Right cardiac atrium (tissue), 5 donors: ENCODE results near the gene FAF1. TPM values are rescaled to one million over a fixed set of nuclear protein-coding genes. Genes with fewer than 3 reads are reported as not detected.

Experiments used
- ATAC-seq, 2 donors: fragments of 200-7000 bp; cut with Tn5 transposase; one replicate each; pipeline versions ENCODE4 v1.8.0 to v1.9.1; 2020; ENCODE audit warnings: moderate library complexity in 2 of 2, mild to moderate bottlenecking in 1 of 2
- DNase-seq, 3 donors: peaks; one replicate each; pipeline ENCODE4 v3.0.0-alpha.2; 2020
- H3K27ac ChIP-seq: one replicate; pipeline ENCODE4 v1.5.1; 2013; ENCODE audit warnings: mild to moderate bottlenecking, low read length, control low read depth, moderate library complexity
- H3K27me3 ChIP-seq: one replicate; pipeline ENCODE4 v1.6.1; 2013; ENCODE audit not compliant: control insufficient read depth, insufficient read depth
- H3K4me1 ChIP-seq: one replicate; pipeline ENCODE4 v1.6.1; 2013; ENCODE audit warnings: low read length; ENCODE audit not compliant: control insufficient read depth, insufficient read depth
- H3K4me3 ChIP-seq: one replicate; pipeline ENCODE4 v1.5.1; 2013; ENCODE audit warnings: low read length, control low read depth
- H3K9me3 ChIP-seq: one replicate; pipeline ENCODE4 v1.6.1; 2013; ENCODE audit warnings: low read length; ENCODE audit not compliant: control insufficient read depth
- WGBS: extraction: QIAGEN DNeasy Blood & Tissue Kit; methylation state at CpG from one replicate; pipeline ENCODE4 v1.1.7; 2013; 5-methylcytosine and 5-hydroxymethylcytosine counted together
- intact Hi-C, 4 donors: fragments of 100-400 bp; cut with DNase I; formaldehyde crosslinking; loops; one replicate each; pipeline versions ENCODE4 v1.11.0 to v1.14.0; 2022 to 2023
- polyA plus RNA-seq: library from polyadenylated mRNA; stranded (reverse); fragments of 200-250 nt; gene quantifications from one replicate; pipeline ENCODE4 v1.2.3, GENCODE V29; 2013
- total RNA-seq, 4 donors: library from RNA; stranded (reverse); fragmentation: NEBNext Ultra II Directional; extraction: Animal tissue kit (Norgen Biotek cat#: 25700); gene quantifications; one replicate each; pipeline ENCODE4 v1.2.1, GENCODE V29; 2021
- donor health status: healthy with polysubstance abuse.
- donor health status: DM: no; HTN: yes; CAD: no.
- donor health status: DM: no; HTN: no; CAD: no.
- donor health status: DM: no; HTN: yes; CAD: no; lungs with severe emphysema.
- donor health status: DM: yes; HTN: yes; CAD: no.

Gene FAF1
- total and polyA plus RNA-seq, 5 donors: 52.3 to 90.0 (median 74.7) TPM

GRCh38 chr1:50665413-50665812, 294.7 kb downstream of the FAF1 start:
- ATAC-seq: no peak
- H3K27me3 ChIP-seq: no peaks in the 10 kb centered on the region
- H3K27ac ChIP-seq: no peak overlapping the region
- no peaks in the 10 kb centered on the region for H3K9me3 ChIP-seq
- H3K4me3 ChIP-seq: no peak overlapping the region
- no peak for DNase-seq
- H3K4me1 ChIP-seq: peaks cover 5% of the 10 kb centered on the region
- 83% methylated on average over 2 of the region's 2 CpGs for WGBS
- intact Hi-C loops: no loop called here

GRCh38 chr1:50661626-50662025, 298.4 kb downstream of the FAF1 start:
- no peak for ATAC-seq
- 87% methylated on average over 5 of the region's 5 CpGs for WGBS
- Histone ChIP-seq H3K27ac (no peak overlapping the region), H3K27me3 (no peaks in the 10 kb centered on the region), H3K9me3 (no peaks in the 10 kb centered on the region), H3K4me1 (peaks cover under 1% of the 10 kb centered on the region), H3K4me3 (no peak overlapping the region)
- intact Hi-C loops: no loop called here
- no peak for DNase-seq

- no peak for ATAC-seq
- H3K27me3 ChIP-seq: no peaks in the 10 kb centered on the region
- H3K27ac ChIP-seq: no peak overlapping the region
- WGBS: 74% methylated on average over 2 of the region's 2 CpGs
- H3K4me3 ChIP-seq: no peak overlapping the region
- no peaks in the 10 kb centered on the region for H3K4me1 ChIP-seq
- intact Hi-C loops: no loop called here
- no peaks in the 10 kb centered on the region for H3K9me3 ChIP-seq
- DNase-seq: no peak
Measured at GRCh38 chr1:50659107-50659662, 300.9 kb downstream of the FAF1 start.

GRCh38 chr1:50658459-50659076, 301.5 kb downstream of the FAF1 start:
- intact Hi-C loops: no loop called here
- H3K27ac ChIP-seq: no peak overlapping the region
- no peaks in the 10 kb centered on the region for H3K4me1 ChIP-seq
- H3K27me3 ChIP-seq: no peaks in the 10 kb centered on the region
- H3K4me3 ChIP-seq: no peak overlapping the region
- DNase-seq (no peak), ATAC-seq (no peak)
- H3K9me3 ChIP-seq: no peaks in the 10 kb centered on the region
- 81% methylated on average over 2 of the region's 2 CpGs for WGBS

- H3K9me3 ChIP-seq: no peaks in the 10 kb centered on the region
- intact Hi-C loops: no loop called here
- DNase-seq (no peak), ATAC-seq (no peak)
- 90% methylated on average over 3 of the region's 3 CpGs for WGBS
- no peaks in the 10 kb centered on the region for H3K4me1 ChIP-seq
- no peak overlapping the region for H3K4me3 ChIP-seq
- H3K27me3 ChIP-seq: no peaks in the 10 kb centered on the region
- H3K27ac ChIP-seq: no peak overlapping the region
Measured at GRCh38 chr1:50656931-50657330, 303.1 kb downstream of the FAF1 start.

- no peak for DNase-seq
- Histone ChIP-seq H3K4me1 (no peaks in the 10 kb centered on the region), H3K27ac (no peak overlapping the region), H3K9me3 (no peaks in the 10 kb centered on the region), H3K4me3 (no peak overlapping the region), H3K27me3 (no peaks in the 10 kb centered on the region)
- intact Hi-C loops: no loop called here
- no peak for ATAC-seq
- WGBS: 90% methylated on average over 3 of the region's 3 CpGs
Measured at GRCh38 chr1:50651476-50652263, 308.4 kb downstream of the FAF1 start.

- H3K27me3 ChIP-seq: no peaks in the 10 kb centered on the region
- H3K4me1 ChIP-seq: no peaks in the 10 kb centered on the region
- ATAC-seq: no peak
- DNase-seq: no peak
- no peak overlapping the region for H3K4me3 ChIP-seq
- no peak overlapping the region for H3K27ac ChIP-seq
- WGBS: over 99% methylated on average over 2 of the region's 2 CpGs
- no peaks in the 10 kb centered on the region for H3K9me3 ChIP-seq
- intact Hi-C loops: no loop called here
Measured at GRCh38 chr1:50646526-50646925, 313.5 kb downstream of the FAF1 start.

GRCh38 chr1:50645139-50645538, 314.9 kb downstream of the FAF1 start:
- intact Hi-C loops: no loop called here
- DNase-seq (no peak), ATAC-seq (no peak)
- Histone ChIP-seq H3K9me3 (no peaks in the 10 kb centered on the region), H3K27me3 (no peaks in the 10 kb centered on the region), H3K27ac (no peak overlapping the region), H3K4me1 (no peaks in the 10 kb centered on the region), H3K4me3 (no peak overlapping the region)
- 96% methylated on average over 1 of the region's 1 CpG for WGBS

GRCh38 chr1:50644447-50645105, 315.5 kb downstream of the FAF1 start:
- Histone ChIP-seq H3K9me3 (no peaks in the 10 kb centered on the region), H3K4me1 (no peaks in the 10 kb centered on the region), H3K27ac (no peak overlapping the region), H3K4me3 (no peak overlapping the region), H3K27me3 (no peaks in the 10 kb centered on the region)
- ATAC-seq (no peak), DNase-seq (no peak)
- WGBS: 81% methylated on average over 2 of the region's 2 CpGs
- intact Hi-C loops: no loop called here

- H3K4me1 ChIP-seq: no peaks in the 10 kb centered on the region
- ATAC-seq: no peak
- no peaks in the 10 kb centered on the region for H3K27me3 ChIP-seq
- WGBS: 78% methylated on average over 1 of the region's 1 CpG
- no peak for DNase-seq
- no peaks in the 10 kb centered on the region for H3K9me3 ChIP-seq
- intact Hi-C loops: no loop called here
- no peak overlapping the region for H3K4me3 ChIP-seq
- no peak overlapping the region for H3K27ac ChIP-seq
Measured at GRCh38 chr1:50637460-50637859, 322.6 kb downstream of the FAF1 start.

GRCh38 chr1:50634251-50634650, 325.8 kb downstream of the FAF1 start:
- no peaks in the 10 kb centered on the region for H3K4me1 ChIP-seq
- H3K27ac ChIP-seq: no peak overlapping the region
- H3K27me3 ChIP-seq: no peaks in the 10 kb centered on the region
- intact Hi-C loops: no loop called here
- H3K4me3 ChIP-seq: no peak overlapping the region
- DNase-seq (no peak), ATAC-seq (no peak)
- no peaks in the 10 kb centered on the region for H3K9me3 ChIP-seq
- 65% methylated on average over 1 of the region's 1 CpG for WGBS
